HG03175 (cell line): ENCODE data around the gene AP2B1.

Experiments
- ATAC-seq: cut with Tn5 transposase; IDR thresholded peaks from one replicate; pipeline ENCODE4 v1.9.1; 2021; ENCODE audit warnings: mild to moderate bottlenecking, moderate library complexity; ENCODE audit not compliant: unreplicated experiment

AP2B1 gene

GRCh38 chr17:35766489-35766877 is 179.4 kb downstream of the AP2B1 start:
- ATAC-seq: no peak

DNA sequence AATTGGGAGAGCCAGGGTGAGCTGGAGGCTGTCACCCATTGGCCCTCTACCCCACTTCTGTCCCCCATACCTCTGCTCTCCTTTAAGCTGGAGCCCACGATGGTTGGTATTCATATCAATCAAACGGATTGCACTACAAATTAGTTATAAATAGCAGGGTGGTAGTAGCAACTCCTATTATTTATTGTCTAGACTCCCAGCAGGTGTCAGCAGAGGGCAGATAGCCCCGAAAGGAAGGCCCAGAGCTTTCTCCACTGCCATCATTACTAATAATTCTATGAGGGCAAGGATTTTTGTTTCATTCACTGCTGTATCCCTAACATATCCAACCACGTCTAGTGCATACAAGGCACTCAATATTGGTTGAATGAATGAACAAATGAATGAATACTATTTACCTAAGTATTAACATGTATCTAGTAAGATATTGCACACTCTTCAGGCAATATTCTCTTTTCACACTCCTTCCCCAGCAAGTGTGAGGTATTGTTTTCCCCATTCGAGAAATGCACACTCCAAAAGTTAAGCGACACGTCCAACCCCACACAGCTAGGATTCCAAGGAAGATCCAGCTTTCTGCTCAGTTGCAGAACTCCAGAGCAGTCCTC is 179.9 kb downstream of the AP2B1 start:
- ATAC-seq: no peak

- ATAC-seq: no peak
These were observed 181.7 kb downstream of the AP2B1 start for GRCh38 chr17:35768797-35769196.

GRCh38 chr17:35769895-35770486 is 182.9 kb downstream of the AP2B1 start:
- no peak for ATAC-seq

- no peak for ATAC-seq
These were observed 186.0 kb downstream of the AP2B1 start for GRCh38 chr17:35773129-35773528.

DNA sequence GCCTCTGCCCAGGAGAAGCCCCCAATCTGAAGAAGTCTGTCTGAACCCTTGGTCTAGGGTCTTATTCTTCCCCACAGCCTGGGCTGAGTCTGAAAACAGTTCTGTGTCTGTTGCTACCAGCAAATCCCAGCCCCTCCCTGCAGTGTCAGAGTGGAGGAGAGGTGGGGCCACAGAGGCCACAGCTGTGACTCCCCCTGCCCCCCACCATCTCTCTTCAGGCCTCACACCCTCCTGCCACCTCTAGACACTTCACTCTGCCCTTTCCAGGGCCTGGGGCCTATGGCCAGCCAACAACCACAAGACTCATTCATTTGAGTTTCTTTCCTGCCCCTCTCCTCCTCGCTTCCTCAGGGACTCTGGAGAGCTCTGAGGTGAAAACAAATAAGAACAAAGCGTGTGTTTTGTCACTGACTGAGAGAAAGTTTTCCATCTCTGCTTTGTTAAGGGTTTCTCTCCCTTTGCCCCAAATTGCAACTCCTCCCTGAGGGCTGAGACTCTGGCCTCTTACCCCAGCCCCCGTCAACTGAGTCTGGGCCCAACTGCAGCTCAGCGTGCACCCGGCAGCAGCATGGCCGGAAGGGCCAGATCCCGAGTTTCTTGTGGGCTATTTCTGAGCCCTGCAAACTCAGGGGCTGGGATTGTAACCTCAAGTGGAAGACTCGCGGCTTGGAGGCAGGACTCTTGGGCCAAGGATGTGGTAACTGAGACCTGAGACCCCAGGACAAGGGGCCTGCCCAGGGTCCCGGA is 186.7 kb downstream of the AP2B1 start:
- no peak for ATAC-seq

DNA sequence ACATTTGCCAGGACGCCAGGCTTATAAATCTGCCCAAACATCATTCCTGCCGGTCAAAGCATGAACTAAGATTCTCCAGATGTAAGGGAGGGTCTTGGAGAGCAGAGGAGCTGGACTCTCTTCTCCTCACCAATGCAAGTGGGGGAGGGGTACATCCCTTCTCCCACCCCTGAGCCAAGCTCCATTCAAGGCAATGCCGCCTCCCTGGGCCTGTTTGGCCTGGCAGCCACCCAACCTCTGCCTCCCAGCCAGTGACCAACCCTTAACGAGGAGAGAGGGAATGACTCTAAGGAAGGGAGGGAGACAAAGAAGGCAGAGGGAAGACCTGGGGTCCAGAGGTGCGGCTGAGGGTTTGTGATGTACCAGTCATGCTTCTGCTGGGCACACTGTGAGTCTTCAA is 187.4 kb downstream of the AP2B1 start:
- ATAC-seq: no peak

DNA sequence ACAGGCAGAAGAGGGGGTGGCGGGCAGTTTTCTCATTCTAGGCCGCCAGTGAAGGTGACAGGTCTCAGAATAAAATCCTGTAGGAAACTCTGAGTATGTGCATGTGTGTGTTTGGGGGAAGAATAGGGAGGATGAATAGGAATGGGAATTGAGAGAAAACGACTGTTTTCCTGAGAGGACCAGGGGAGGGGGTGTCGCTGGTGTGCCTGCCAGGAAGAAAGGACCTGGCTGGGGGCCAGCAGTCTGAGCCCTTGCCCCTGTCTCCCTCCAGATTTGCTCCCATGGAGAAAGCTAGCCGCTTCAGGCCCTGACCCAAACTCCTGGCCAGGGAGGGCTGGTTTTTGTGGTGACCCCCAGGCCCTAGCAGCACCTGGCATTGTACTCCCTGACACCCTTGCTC is 187.9 kb downstream of the AP2B1 start:
- no peak for ATAC-seq

DNA sequence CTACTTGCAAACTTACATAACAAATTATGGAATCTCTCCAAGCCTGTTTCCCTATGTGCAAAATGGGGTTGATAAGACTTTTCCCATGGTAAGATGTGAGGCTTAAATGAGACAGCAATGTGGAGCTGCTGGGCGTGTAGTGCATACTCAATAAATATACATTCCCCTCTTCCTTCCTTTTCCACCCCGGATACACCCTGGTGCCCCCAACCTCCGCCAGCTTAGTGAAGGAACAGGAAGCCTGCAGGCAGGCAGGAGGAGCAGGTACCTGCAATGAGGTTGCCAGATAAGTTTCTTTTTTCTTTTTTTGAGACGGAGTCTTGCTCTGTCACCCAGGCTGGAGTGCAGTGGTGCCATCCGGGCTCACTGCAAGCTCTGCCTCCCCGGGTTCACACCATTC is 188.5 kb downstream of the AP2B1 start:
- no peak for ATAC-seq
